ENCODE results near the gene CACNA1I. TPM values are rescaled to one million over a fixed set of nuclear protein-coding genes. Genes with fewer than 3 reads are reported as not detected.

Gene CACNA1I
- total RNA-seq, 2 experiments from 2014 or later = 29.2 to 30.1 TPM

GRCh38 chr22:39565414-39565944, 5.1 kb upstream of the CACNA1I start:
- no peaks in the 10 kb centered on the region for H3K36me3 Mint-ChIP-seq (ENCODE audit: low read depth)
- H3K4me1 Mint-ChIP-seq (ENCODE audit: low read depth) = peaks cover 16% of the 10 kb centered on the region
- no peak overlapping the region for H3K4me3 Mint-ChIP-seq
- no peaks in the 10 kb centered on the region for H3K27me3 Mint-ChIP-seq
- no peaks in the 10 kb centered on the region for H3K9me3 Mint-ChIP-seq
- intact Hi-C loops (cut with DNase I, micrococcal nuclease) = no loop called here
- ChIA-PET CTCF (no interaction called here), POLR2A (no interaction called here)
- Histone ChIP-seq H3K4me1 (ENCODE audit: insufficient read depth, low read length) (peaks cover 17% of the 10 kb centered on the region), H3K27me3 (ENCODE audit: control insufficient read depth in 1 of 2, insufficient read depth in 2 of 2, low read length in 2 of 2) (no peaks in the 10 kb centered on the region), H3K4me3 (ENCODE audit: low read length) (no peak overlapping the region), H3K9me3 (ENCODE audit: control insufficient read depth in 1 of 2, insufficient read depth in 1 of 2, low read length in 2 of 2) (no peaks in the 10 kb centered on the region), H3K27ac (ENCODE audit: low read depth in 1 of 2, low read length in 2 of 2) (no peak overlapping the region), H3K36me3 (ENCODE audit: insufficient read depth, low read length) (no peaks in the 10 kb centered on the region)
- TF ChIP-seq, protein P1, sequence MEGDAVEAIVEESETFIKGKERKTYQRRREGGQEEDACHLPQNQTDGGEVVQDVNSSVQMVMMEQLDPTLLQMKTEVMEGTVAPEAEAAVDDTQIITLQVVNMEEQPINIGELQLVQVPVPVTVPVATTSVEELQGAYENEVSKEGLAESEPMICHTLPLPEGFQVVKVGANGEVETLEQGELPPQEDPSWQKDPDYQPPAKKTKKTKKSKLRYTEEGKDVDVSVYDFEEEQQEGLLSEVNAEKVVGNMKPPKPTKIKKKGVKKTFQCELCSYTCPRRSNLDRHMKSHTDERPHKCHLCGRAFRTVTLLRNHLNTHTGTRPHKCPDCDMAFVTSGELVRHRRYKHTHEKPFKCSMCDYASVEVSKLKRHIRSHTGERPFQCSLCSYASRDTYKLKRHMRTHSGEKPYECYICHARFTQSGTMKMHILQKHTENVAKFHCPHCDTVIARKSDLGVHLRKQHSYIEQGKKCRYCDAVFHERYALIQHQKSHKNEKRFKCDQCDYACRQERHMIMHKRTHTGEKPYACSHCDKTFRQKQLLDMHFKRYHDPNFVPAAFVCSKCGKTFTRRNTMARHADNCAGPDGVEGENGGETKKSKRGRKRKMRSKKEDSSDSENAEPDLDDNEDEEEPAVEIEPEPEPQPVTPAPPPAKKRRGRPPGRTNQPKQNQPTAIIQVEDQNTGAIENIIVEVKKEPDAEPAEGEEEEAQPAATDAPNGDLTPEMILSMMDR (IDR thresholded peaks at IDR 0.05) = no peak
- ATAC-seq (ENCODE audit: poor library complexity) (no peak), DNase-seq (no peak)
- no peak overlapping the region for H3K27ac Mint-ChIP-seq

GRCh38 chr22:39567135-39567946, 3.2 kb upstream of the CACNA1I start:
- TF ChIP-seq, protein P1 (IDR thresholded peaks at IDR 0.05) = no peak
- Histone ChIP-seq H3K4me3 (ENCODE audit: low read length) (peak overlapping the region; percentile 4), H3K4me1 (ENCODE audit: insufficient read depth, low read length) (peaks cover 17% of the 10 kb centered on the region), H3K36me3 (ENCODE audit: insufficient read depth, low read length) (no peaks in the 10 kb centered on the region), H3K9me3 (ENCODE audit: control insufficient read depth in 1 of 2, insufficient read depth in 1 of 2, low read length in 2 of 2) (no peaks in the 10 kb centered on the region), H3K27me3 (ENCODE audit: control insufficient read depth in 1 of 2, insufficient read depth in 2 of 2, low read length in 2 of 2) (no peaks in the 10 kb centered on the region), H3K27ac (ENCODE audit: low read depth in 1 of 2, low read length in 2 of 2) (peak overlapping the region in 1 of 2 donors; percentile 29)
- peaks cover 16% of the 10 kb centered on the region for H3K4me1 Mint-ChIP-seq (ENCODE audit: low read depth)
- intact Hi-C loops (cut with DNase I, micrococcal nuclease) = no loop called here
- peak overlapping the region; percentile 75 for H3K4me3 Mint-ChIP-seq
- ChIA-PET CTCF (no interaction called here), POLR2A (interaction anchor here (0.5 to 1.4 kb wide), 9 partner anchors 11 to 457 kb away, joined by 3 to 5 read pairs (median 3); no protein-coding TSS in a partner anchor)
- H3K27me3 Mint-ChIP-seq = no peaks in the 10 kb centered on the region
- DNase-seq (peak; percentile 24 to 73 (median 52)), ATAC-seq (ENCODE audit: poor library complexity) (peak; percentile 93)
- H3K9me3 Mint-ChIP-seq = no peaks in the 10 kb centered on the region
- H3K36me3 Mint-ChIP-seq (ENCODE audit: low read depth) = no peaks in the 10 kb centered on the region
- peak overlapping the region; percentile 66 for H3K27ac Mint-ChIP-seq

- H3K36me3 Mint-ChIP-seq (ENCODE audit: low read depth) = no peaks in the 10 kb centered on the region
- no peaks in the 10 kb centered on the region for H3K27me3 Mint-ChIP-seq
- TF ChIP-seq, protein P1 (IDR thresholded peaks at IDR 0.05) = no peak
- H3K27ac Mint-ChIP-seq = peak overlapping the region; percentile 66
- Histone ChIP-seq H3K27ac (ENCODE audit: low read depth in 1 of 2, low read length in 2 of 2) (no peak overlapping the region), H3K4me3 (ENCODE audit: low read length) (no peak overlapping the region), H3K4me1 (ENCODE audit: insufficient read depth, low read length) (peaks cover 17% of the 10 kb centered on the region), H3K27me3 (ENCODE audit: control insufficient read depth in 1 of 2, insufficient read depth in 2 of 2, low read length in 2 of 2) (no peaks in the 10 kb centered on the region), H3K9me3 (ENCODE audit: control insufficient read depth in 1 of 2, insufficient read depth in 1 of 2, low read length in 2 of 2) (no peaks in the 10 kb centered on the region), H3K36me3 (ENCODE audit: insufficient read depth, low read length) (no peaks in the 10 kb centered on the region)
- H3K9me3 Mint-ChIP-seq = no peaks in the 10 kb centered on the region
- ATAC-seq (ENCODE audit: poor library complexity) = no peak
- ChIA-PET CTCF (interaction anchor here (1.1 kb wide), 1 partner anchor 19 kb away, joined by 3 read pairs; no protein-coding TSS in a partner anchor), POLR2A (no interaction called here)
- intact Hi-C loops (cut with DNase I, micrococcal nuclease) = no loop called here
- no peak overlapping the region for H3K4me3 Mint-ChIP-seq
- DNase-seq = no peak
- peaks cover 16% of the 10 kb centered on the region for H3K4me1 Mint-ChIP-seq (ENCODE audit: low read depth)
Observed at GRCh38 chr22:39568278-39568981, 2.1 kb upstream of the CACNA1I start.
